ENCODE results near the gene B3GALT5. TPM values are rescaled to one million over a fixed set of nuclear protein-coding genes. Genes with fewer than 3 reads are reported as not detected.

The B3GALT5 gene
- total and polyA plus RNA-seq, 10 donors = 0.02 to 0.34 (median 0.13) TPM; not detected in 1

DNA sequence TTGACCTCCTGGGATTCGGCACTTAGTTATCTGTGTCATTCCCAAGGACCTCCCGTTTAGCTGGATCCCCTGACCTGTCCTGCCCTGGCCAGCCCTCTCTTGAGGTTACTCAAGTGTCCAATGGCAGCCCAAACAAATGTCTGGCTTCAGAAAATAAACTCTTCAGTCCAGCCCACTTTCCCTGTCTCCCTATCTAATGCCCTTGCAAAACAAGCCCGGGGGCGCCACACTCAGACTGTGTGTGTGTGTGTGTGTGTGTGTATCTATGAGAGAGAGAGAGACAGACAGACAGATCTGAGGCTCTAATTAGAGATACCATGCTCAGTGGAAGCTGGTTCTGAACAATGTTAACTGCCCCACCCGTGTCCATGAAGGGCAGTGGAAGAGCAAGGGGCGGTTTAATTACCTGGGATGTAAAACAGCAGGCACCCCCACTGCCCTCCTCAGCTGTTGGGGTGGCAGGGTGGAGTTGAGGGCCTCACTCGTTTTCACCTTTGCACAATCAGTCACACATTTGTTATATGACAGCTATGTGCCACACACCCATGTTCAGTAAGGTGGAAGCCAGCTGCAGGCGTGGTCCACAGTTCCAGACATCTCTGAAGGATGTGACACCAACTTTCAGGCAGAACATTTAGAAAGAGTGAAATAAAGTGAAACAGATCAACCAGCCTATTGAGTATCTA, 57.4 kb downstream of the B3GALT5 start:
- Histone ChIP-seq H3K36me3 (no peaks in the 10 kb centered on the region), H3K27ac (no peak overlapping the region), H3K4me1 (no peaks in the 10 kb centered on the region), H3K27me3 (replicated peaks in 1 of 7) (peaks cover 0 to 22% (median 0%) of the 10 kb centered on the region in 7 donors), H3K4me3 (no peak overlapping the region), H3K9me3 (no peaks in the 10 kb centered on the region)
- WGBS, 5 donors = 70 to 80% (median 74%) methylated on average over 8 of the region's 8 CpGs
- TF ChIP-seq, protein P1, sequence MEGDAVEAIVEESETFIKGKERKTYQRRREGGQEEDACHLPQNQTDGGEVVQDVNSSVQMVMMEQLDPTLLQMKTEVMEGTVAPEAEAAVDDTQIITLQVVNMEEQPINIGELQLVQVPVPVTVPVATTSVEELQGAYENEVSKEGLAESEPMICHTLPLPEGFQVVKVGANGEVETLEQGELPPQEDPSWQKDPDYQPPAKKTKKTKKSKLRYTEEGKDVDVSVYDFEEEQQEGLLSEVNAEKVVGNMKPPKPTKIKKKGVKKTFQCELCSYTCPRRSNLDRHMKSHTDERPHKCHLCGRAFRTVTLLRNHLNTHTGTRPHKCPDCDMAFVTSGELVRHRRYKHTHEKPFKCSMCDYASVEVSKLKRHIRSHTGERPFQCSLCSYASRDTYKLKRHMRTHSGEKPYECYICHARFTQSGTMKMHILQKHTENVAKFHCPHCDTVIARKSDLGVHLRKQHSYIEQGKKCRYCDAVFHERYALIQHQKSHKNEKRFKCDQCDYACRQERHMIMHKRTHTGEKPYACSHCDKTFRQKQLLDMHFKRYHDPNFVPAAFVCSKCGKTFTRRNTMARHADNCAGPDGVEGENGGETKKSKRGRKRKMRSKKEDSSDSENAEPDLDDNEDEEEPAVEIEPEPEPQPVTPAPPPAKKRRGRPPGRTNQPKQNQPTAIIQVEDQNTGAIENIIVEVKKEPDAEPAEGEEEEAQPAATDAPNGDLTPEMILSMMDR (IDR thresholded peaks at IDR 0.05 in 8 of 11, conservative IDR thresholded peaks at IDR 0.05 in 3 of 11) = no peak
- TF ChIP-seq POLR2A (IDR thresholded peaks at IDR 0.05) (no peak), POLR2AphosphoS5 (IDR thresholded peaks at IDR 0.05) (no peak)
- DNase-seq = peak; percentile 40
- intact Hi-C loops (cut with DNase I; ENCODE audit: low total_unique reads) = no loop called here

DNA sequence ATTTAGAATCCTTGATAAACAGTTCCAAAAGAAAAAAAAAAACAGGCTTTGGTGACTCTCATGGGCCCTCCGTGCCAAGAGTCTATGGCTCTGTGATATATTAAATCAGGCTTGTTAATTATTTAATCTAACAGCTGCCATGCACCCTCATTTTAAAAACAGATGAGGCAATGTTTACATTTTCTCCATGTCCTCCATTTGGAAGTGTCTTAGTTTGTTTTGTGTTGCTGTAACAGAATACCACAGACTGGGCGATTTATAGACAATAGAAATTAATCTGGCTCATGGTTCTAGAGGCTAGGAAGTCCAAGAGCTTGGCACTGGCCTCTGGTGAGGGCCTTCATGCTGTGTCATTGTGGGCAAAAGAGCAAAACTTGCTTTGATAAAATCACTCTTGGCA, 58.0 kb downstream of the B3GALT5 start:
- DNase-seq = no peak
- Histone ChIP-seq H3K27ac (no peak overlapping the region), H3K9me3 (no peaks in the 10 kb centered on the region), H3K4me3 (no peak overlapping the region), H3K36me3 (no peaks in the 10 kb centered on the region), H3K4me1 (no peaks in the 10 kb centered on the region), H3K27me3 (replicated peaks in 1 of 7) (peaks cover 0 to 22% (median 0%) of the 10 kb centered on the region in 7 donors)
- TF ChIP-seq POLR2A (IDR thresholded peaks at IDR 0.05) (no peak), POLR2AphosphoS5 (IDR thresholded peaks at IDR 0.05) (no peak)
- TF ChIP-seq, protein P1 (IDR thresholded peaks at IDR 0.05 in 8 of 11, conservative IDR thresholded peaks at IDR 0.05 in 3 of 11) = no peak
- intact Hi-C loops (cut with DNase I; ENCODE audit: low total_unique reads) = no loop called here
- WGBS, 5 donors = 46 to 95% (median 83%) methylated on average over 2 of the region's 2 CpGs

DNA sequence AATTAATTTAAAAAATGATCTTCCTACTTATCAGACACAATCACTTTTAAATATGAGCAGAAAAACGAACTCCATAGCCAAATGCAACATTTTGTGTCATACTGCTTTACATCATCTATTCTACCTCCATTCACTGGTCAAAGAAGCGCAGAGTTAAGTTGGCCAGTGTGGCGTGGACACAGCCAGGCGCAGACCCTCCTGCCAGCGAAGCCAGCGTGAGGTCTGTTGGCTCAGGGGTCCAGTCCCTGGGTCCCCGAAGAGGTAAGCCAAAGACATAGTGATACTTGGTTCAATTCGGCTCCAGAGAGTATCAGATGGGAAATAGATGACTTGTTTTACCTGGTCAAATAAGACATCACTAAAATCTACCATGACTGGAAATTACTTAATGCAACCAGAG, 59.2 kb downstream of the B3GALT5 start:
- Histone ChIP-seq H3K27ac (no peak overlapping the region), H3K27me3 (replicated peaks in 1 of 7) (peaks cover 0 to 22% (median 0%) of the 10 kb centered on the region in 7 donors), H3K4me3 (no peak overlapping the region), H3K36me3 (no peaks in the 10 kb centered on the region), H3K4me1 (no peaks in the 10 kb centered on the region), H3K9me3 (no peaks in the 10 kb centered on the region)
- TF ChIP-seq POLR2AphosphoS5 (IDR thresholded peaks at IDR 0.05) (no peak), POLR2A (IDR thresholded peaks at IDR 0.05) (no peak)
- TF ChIP-seq, protein P1 (IDR thresholded peaks at IDR 0.05 in 8 of 11, conservative IDR thresholded peaks at IDR 0.05 in 3 of 11) = no peak
- intact Hi-C loops (cut with DNase I; ENCODE audit: low total_unique reads) = no loop called here
- DNase-seq = no peak
- 84 to 91% (median 88%) methylated on average over 8 of the region's 8 CpGs for WGBS, 5 donors

DNA sequence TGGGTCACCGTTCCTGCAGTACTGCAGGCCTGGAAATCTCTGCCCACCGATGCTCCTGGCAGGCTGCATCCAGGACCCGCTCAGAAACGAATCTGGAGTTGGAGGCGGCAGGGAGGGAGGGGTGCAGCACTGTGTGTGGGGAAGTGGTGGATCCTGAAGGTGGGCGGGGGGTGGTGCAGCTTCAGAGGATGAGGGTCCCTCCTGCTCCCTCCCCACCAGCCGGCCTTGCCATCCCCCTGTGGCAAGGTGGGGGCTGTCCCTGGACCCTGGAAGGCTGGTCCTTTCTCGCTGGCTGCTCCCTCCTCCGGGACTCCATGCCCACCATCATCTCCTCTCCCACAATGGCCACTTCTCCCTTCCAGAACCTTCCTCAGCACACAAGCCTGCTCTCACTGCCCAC, 60.4 kb downstream of the B3GALT5 start:
- Histone ChIP-seq H3K27me3 (replicated peaks in 1 of 7) (peaks cover 0 to 14% (median 0%) of the 10 kb centered on the region in 7 donors), H3K9me3 (peaks cover 0 to under 1% (median 0%) of the 10 kb centered on the region in 8 donors), H3K36me3 (no peaks in the 10 kb centered on the region), H3K4me3 (no peak overlapping the region), H3K4me1 (no peaks in the 10 kb centered on the region), H3K27ac (no peak overlapping the region)
- 77 to 88% (median 87%) methylated on average over 9 of the region's 9 CpGs for WGBS, 5 donors
- TF ChIP-seq POLR2AphosphoS5 (IDR thresholded peaks at IDR 0.05) (no peak), POLR2A (IDR thresholded peaks at IDR 0.05) (no peak)
- TF ChIP-seq, protein P1 (IDR thresholded peaks at IDR 0.05 in 8 of 11, conservative IDR thresholded peaks at IDR 0.05 in 3 of 11) = no peak
- intact Hi-C loops (cut with DNase I; ENCODE audit: low total_unique reads) = no loop called here
- no peak for DNase-seq

All from spleen (tissue), 11 donors.